Fibroblast of skin of abdomen (primary cell): ENCODE measurements around the gene DLG1.
"Not testable (repeated sequence)": the region's sequence is repeated elsewhere in the genome, so short reads cannot be mapped to it uniquely, and the experiment has no call there.

Source experiments
- DNase-seq: peaks from one replicate; pipeline ENCODE4 v3.0.0-alpha.2; 2013

Gene DLG1

DNA sequence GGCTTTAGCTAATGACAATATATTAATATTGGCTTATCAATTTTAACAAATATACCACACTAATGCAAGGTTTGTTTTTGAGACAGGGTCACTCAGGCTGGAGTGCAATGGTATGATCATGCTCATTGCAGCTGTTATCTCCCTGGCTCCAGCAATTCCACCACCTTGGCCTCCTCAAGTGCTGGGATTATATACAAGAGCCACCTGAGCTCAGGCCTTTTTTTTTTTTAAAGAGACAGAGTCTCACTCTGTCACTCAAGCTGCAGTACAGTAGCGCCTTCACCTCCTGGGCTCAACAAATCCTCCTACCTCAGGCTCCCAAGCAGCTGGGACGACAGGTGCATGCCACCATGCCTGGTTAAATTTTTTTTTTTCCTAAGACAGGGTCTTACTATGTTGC is 11.7 kb downstream of the DLG1 start:
- DNase-seq = no peak

- no peak for DNase-seq
Observed at GRCh38 chr3:197285557-197285956, 12.9 kb downstream of the DLG1 start.

DNA sequence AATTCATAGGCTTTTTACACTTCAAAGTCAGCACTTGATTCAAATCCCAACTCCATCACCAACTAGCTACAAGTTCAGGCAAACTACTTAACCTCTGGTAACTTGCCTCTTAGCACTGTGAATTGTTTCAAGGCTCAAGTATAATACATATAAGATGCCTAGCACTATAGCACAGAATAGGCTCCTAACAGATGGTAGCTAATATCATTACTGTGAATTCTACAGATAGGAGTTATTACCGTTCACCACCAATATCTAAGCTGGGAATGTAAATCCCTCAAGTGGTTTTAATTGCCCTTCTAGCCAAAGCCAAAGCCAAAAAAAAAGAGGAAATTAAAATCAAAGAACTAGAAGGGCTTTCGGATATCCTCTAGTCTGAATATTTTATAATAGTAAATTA is 15.4 kb downstream of the DLG1 start:
- DNase-seq = no peak

DNA sequence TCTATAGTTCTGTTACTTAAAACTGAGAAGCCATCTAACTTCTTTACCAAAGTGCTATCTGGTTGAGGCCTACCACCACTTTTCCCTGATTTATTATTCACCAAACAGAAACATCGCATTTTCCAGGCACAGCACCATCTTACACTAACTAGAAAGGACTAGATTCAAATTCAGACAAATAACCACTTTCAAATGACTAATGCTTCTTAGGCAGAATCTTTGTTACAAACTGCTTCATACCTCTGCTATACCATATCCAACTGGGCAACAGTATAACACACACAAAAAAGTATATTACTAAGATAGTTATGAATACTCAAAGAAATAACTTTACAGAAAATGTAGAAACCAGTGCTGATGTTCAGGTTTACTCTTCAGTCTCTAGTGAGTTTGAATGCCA is 16.6 kb downstream of the DLG1 start:
- no peak for DNase-seq

DNA sequence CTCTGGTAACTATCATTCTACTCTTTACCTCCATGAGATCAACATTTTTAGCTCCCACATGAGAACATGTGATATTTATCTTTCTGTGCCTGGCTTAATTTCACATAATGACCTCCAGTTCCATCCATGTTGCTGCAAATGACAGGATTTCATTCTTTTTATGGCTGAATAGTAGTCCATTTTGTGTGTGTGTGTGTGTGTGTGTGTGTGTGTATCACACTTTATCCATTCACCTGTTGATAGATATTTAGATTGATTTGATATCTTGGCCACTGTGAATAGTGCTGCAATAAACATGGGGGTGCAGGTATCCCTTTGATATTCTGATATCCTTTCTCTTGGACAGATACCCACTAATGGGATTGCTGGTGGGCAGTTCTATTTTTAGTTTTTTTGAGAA is 18.3 kb downstream of the DLG1 start:
- no peak for DNase-seq

DNA sequence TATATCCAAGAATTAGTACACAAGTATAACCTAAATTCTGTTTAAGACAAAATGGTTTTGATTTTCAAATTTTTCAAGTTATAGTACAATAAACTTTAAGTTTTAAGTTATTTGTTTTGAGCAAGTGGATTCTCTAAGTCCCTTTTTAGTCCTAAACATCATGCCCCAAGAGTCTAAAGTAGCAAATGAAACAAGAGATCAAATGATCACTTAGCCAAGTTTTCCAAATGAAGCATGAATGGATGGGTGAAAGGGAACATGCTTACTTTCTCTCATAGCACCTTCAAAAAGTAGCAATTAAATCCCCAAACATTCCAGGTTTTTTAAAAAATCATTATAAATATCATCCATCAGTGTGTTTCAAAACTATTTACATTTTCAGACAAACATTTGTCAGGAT is 19.5 kb downstream of the DLG1 start:
- DNase-seq = no peak

GRCh38 chr3:197276808-197277207 is 21.6 kb downstream of the DLG1 start:
- not testable (repeated sequence) for DNase-seq

- DNase-seq = no peak
Observed at GRCh38 chr3:197270558-197271317, 27.7 kb downstream of the DLG1 start.

DNA sequence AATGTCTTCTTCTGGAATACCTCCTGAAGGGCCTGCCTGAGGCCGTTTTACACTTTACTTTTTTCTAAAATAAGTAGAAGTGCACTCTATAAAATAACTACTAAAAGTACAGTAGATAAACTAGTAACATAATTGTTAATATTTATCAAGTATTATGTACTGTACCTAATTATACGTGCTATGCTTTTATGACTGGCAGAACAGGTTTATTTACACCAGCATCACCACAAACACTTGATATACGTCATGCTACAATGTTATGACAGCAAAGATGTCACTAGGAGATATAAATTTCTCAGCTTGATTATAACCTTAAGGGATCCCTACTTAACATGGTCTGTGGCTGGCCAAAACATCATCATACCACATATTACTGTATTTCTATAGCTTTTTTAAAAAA is 29.4 kb downstream of the DLG1 start:
- no peak for DNase-seq

- no peak for DNase-seq
Observed at GRCh38 chr3:197268294-197268693, 30.1 kb downstream of the DLG1 start.

DNA sequence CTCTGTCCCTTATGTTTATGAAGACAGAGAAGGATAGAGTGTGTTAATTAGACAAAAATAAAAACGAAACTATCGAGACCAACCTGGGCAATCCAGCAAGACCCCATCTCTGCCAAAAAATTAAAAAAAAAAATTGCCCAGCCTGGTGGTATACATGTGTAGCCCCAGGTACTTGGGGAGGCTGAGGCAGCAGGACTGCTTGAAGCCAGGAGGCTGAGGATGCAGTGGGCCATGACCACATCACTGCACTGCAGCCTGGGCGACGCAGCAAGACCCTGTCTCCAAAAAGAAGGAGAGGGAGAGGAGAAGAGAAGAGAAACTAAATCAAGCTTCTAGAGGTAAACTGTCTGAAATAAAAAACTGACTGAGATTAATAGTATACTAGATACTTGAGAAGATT is 32.1 kb downstream of the DLG1 start:
- no peak for DNase-seq

- no peak for DNase-seq
Observed at GRCh38 chr3:197262709-197263108, 35.7 kb downstream of the DLG1 start.

GRCh38 chr3:197261164-197261509 is 37.3 kb downstream of the DLG1 start:
- no peak for DNase-seq

- DNase-seq = peak; percentile 21
Observed at GRCh38 chr3:197260491-197261163, 37.8 kb downstream of the DLG1 start.

DNA sequence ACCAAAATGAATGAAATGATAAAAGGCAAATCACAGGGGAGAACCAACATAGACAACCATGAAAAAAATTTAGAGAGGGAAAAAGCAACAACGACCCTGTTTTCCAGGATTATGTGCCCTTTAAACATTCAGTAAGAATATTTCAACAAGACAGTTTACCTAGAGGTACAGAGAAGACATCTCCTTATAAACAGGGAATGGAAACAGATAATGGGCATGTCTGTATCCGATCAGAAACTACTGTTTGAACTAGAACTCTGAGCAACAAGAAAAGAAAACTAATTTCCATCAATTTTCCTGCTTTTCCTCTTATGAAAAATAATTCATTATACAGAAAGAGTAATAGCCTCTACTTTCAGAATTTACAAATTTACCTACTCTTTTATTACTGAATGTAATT is 39.3 kb downstream of the DLG1 start:
- no peak for DNase-seq

GRCh38 chr3:197258168-197258755 is 40.1 kb downstream of the DLG1 start:
- DNase-seq = peak; percentile 3

GRCh38 chr3:197257711-197258110 is 40.7 kb downstream of the DLG1 start:
- no peak for DNase-seq

DNA sequence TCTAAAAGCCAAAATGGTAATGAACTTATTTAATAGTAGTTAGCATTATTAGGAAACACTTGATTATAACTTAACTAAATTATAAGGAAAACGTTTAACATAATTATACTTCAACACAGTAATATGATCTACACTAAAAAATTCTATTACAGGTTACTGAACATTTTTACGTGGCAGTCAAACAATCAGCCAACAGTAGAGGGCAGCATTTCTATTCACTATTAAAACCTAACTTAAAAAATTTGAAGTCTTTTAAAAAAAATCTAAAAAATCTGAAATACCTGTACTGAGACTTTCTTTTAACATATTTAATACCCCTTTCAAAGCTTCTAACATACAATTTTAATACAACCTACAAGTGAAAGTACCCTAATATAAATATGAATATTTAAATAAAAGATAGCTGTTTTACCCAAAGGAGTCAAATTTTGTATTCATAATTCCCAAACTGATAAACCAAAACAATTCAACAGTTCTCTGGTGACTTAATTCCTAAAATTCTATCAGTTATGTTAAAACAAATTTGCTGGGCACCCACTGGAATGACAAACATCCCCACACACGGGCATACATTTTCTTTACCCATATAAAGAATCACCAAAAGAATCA is 41.5 kb downstream of the DLG1 start:
- peak; percentile 42 for DNase-seq

DNA sequence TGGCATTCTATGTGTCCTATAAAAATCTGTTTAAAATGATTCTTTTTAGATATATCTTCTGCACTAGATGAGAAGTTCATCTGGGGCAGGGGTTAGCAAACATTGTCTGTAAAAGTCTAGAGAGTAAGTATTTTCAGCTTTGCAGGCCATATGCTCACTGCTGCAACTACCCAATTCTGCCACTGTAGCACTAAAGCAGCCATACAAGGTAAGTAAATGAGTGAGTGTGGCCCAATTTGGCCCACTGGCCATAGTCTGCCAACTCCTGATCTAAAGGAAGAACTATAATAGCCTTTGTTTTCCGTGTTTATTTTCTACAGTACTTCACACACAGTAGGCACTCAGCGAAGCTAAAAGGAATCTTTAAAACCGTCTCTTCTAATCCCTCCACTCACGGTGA is 42.3 kb downstream of the DLG1 start:
- no peak for DNase-seq

DNA sequence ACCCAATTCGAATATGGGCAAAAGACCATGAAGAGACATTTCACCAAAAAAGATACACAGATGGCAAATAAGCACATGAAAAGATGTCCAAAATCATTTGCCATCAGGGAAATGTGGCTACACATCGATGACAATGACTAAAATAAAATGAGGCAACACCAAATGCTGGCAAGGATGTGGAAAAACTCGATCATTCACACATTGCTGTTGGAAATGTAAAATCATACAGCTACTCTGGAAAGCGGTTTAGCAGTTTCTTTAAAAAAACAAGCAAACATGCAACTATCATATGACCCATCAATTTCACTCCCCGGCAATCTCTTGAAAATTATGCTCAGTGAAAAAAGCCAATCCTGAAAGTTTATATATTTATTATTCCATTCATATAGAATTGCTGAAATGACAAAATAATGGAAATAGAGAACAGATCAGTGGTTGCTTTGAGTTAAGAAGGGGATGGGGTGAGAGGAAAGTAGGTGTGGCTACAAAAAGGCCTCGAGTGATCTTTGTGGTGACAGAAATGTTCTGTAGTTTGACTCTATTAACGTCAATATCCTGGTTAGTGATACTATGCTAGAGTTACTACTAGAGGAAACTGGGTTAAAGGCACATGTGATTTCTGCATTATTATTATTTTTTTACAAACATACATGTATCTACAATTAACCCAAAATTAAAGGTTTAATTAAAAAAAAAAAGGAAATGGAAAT is 45.0 kb downstream of the DLG1 start:
- DNase-seq = no peak

DNA sequence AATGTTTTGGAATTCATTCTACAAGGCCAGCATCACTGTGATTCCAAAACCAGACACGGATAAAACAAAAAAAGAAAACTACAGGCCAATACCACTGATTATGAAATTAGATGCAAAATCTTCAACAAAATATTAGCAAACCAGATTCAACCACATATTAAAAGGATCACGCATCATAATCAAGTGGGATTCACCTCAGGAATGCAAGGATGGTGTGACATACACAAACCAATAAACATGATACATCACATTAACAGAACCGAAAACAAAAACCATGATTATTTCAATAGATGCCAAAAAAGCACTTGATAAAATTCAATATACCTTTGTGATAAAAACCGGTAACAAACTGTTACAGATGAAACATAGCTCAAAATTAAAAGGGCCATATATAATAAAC is 48.9 kb downstream of the DLG1 start:
- no peak for DNase-seq

DNA sequence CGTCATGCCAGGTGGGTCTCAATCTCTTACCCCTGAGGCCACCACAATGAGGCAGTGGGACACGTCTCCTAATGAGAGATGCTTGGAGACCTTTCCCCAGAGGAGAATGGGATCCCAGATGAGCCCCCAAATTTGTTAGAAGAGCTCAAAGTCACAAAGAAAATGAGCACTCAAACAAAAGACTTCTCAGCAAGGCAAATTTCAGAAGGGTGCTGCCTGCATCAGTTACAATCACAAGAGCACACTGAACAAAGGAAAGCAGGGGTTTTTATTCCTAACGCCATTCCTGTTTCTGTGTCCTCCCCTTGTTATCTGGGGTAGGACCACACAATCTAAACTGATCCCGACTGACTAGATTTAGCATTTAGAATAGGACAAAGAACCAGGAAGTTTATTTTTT is 50.1 kb downstream of the DLG1 start:
- no peak for DNase-seq

- DNase-seq = no peak
Observed at GRCh38 chr3:197244751-197245150, 53.7 kb downstream of the DLG1 start.
